ENCODE data around the gene RPL12. TPM values are rescaled to one million over a fixed set of nuclear protein-coding genes. Genes with fewer than 3 reads are reported as not detected.

RPL12 gene
- total RNA-seq, 1 donor from 2014 or later: 764 TPM

DNA sequence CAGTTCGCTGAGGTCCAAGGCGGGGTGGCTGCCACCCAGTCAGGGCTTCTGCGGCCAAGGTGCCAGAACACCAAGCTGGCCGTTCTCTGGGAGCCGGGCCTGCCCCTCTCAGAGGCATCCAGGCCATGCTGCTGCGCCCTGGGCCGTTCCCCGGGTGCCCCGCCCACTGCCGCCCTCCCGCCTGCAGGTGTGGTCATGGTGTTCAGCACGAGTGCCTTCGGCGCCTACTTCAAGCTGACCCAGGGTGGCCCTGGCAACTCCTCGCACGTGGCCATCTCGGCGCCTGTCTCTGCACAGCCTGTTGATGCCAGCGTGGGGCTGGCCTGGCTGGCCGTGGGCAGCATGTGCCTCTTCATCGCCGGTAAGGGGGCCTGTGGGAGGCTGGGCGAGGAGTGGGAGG lies 46.6 kb downstream of the RPL12 start:
- no peak for DNase-seq (ENCODE audit: low spot score)

DNA sequence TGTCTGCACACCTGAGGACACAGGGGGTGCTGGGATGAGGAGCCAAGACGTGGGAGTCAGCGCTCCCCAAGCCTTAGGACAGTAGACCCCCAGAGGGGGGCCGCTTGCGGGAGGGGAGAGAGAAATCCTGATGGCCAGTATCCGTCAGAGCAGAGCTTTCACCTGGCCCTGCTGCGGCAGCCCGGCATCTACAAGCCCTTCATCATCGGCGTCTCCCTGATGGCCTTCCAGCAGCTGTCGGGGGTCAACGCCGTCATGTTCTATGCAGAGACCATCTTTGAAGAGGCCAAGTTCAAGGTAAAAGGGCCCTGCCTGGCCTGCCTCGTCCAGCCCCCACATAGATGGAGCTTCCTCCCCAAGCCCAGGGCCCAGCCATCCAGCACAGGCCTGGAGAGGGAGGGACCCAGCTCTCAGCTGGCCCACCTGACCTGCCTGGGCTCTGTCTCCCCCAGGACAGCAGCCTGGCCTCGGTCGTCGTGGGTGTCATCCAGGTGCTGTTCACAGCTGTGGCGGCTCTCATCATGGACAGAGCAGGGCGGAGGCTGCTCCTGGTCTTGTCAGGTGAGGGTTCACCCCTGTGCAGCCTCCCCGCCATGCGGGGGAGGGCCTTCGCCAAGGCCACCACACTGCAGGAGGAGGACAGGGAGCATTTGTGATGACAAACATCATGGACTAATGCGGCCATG lies 47.6 kb downstream of the RPL12 start:
- DNase-seq (ENCODE audit: low spot score): no peak

DNA sequence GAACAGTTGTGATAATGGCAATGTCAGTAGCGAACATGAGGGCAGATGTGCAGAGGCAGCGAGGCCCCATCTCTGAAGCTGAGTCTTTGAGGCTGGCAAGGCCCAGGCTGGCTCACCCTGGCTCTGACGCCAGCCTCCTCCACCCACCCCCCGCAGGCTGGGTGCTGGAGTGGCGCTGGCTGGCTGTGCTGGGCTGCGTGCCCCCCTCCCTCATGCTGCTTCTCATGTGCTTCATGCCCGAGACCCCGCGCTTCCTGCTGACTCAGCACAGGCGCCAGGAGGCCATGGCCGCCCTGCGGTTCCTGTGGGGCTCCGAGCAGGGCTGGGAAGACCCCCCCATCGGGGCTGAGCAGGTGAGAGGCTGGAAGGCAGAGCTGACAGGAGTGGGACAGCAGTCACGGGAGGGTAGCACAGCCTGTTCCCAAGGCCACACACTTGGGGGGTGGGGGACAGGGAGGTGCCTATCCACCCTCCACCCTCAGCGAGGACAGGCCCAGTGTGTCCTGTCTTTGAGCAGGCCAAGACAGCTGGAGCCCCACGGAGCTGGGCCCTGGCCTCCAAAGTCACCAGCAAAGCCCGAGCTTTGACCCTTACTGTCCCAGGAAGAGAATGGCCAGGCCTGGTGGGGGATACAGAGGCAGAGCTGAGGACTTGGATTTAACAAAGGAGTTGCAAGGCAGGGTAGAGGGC lies 48.7 kb downstream of the RPL12 start:
- no peak for DNase-seq (ENCODE audit: low spot score)

DNA sequence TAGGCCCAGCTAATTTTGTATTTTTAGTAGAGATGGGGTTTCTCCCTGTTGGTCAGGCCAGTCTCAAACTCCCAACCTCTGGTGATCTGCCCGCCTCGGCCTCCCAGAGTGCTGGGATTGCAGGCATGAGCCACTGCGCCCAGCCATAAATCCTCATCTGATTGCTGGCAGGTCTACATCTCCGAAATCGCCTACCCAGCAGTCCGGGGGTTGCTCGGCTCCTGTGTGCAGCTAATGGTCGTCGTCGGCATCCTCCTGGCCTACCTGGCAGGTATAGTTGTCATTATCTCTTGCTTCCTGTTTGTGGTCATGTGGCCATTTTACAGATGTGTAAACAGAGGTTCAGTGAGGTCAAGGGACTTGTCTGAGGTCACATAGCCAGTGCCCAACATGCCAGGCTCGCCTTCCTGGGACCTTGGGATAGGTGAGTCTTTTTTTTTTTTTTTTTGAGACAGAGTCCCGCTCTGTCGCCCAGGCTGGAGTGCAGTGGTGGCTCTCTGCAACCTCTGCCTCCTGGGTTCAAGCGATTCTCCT lies 51.4 kb downstream of the RPL12 start:
- DNase-seq (ENCODE audit: low spot score): no peak

DNA sequence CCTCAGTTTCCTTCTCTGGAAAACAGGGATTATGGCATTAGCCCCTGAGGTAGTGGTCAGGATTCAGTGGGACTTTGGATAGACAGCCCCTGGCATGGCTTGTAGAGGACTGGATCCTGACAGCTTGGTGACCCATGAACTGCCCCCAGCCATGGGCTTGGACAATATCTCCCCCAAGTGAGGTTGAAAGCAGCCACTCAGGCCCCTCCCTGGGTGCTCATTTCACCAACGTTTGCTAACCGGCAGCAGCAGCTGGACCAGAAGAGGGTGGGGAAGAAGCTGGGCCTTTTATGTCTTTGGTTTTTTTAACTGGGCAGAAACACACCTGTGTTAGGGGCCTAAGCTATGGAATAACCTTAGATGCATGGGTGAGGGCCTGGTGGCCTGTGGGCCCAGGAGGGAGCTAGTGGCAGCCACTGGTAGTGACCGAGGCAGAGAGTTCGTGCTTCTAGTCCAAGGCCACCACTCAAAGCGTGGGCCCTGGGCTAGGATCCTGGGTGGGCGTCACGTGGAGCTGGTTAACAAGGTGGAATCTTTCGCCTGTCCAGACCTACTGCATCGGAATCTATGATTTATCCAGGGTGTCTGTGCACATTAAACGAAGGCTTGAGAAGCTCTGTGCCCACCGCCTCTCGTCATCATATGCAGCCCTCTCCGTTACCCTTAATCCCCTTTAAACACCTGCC lies 52.3 kb downstream of the RPL12 start:
- no peak for DNase-seq (ENCODE audit: low spot score)

DNA sequence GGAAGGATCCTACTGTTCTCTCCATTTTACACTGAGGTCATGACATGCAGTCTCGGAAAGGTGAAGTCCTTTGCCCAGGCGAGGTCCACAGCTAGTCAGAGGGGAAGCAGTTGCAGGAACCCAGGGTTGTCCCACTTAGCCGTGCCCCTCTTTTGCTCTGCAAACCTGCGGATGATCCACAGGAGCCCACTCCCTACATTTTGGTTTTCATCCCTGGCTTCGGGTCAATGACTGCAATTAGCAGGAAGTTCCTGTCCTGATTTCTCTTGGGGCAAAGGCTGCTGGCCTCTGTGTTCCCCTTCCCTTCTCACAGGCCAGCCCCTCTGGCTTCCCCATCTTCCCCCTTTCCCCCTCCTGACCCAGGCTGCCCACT lies 52.9 kb downstream of the RPL12 start:
- no peak for DNase-seq (ENCODE audit: low spot score)

Other genes with a start within 250 kb of the RPL12 start
- 17.1 TPM for gene GARNL3, start 186.6 kb downstream of the RPL12 start, total RNA-seq
- gene SLC2A8, start 54.2 kb downstream of the RPL12 start, total RNA-seq: 25.0 TPM
- gene ZNF79, start 27.0 kb downstream of the RPL12 start, total RNA-seq: 7.6 TPM
- 30.1 TPM for gene LRSAM1, start 104 bp upstream of the RPL12 start, total RNA-seq
- gene STXBP1, start 160.9 kb upstream of the RPL12 start, total RNA-seq: 52.8 TPM

Data from mucosa of gallbladder (tissue), 1 donor.